MCF 10A (cell line): ENCODE measurements around the gene C10orf62. TPM values are rescaled to one million over a fixed set of nuclear protein-coding genes. Genes with fewer than 3 reads are reported as not detected.
A peak's percentile ranks its signal among the peaks of the same experiment; 100 is the strongest.

ENCODE experiments used
- BruUV-seq: library from RNA; stranded (reverse); fragments of 400-500 nt; replicated peaks from 2 replicates; lab custom pipeline; 2021; lab: Mats Ljungman, UMichigan
- CTCF ChIA-PET: fragments of 300-600 bp; sonication (Branson Sonifier 250); formaldehyde crosslinking; extraction: SDS; loops from one replicate; lab custom pipeline; 2021; ENCODE audit warnings: antibody characterized with exemption, inconsistent platforms; lab: Yijun Ruan, JAX
- POLR2A ChIA-PET: fragments of 300-600, 350-650 bp; sonication (Branson Sonifier 250); formaldehyde crosslinking; extraction: SDS; loops from one replicate; lab custom pipeline; 2020; ENCODE audit warnings: antibody characterized with exemption, inconsistent platforms; lab: Yijun Ruan, JAX
- DNase-seq: peaks from one replicate; pipeline ENCODE4 v3.0.0-alpha.2; 2018; ENCODE audit not compliant: unreplicated experiment
- H3K27ac Mint-ChIP-seq: one replicate; pipeline ENCODE4 v1.8.0; 2022; ENCODE audit warnings: mild to moderate bottlenecking, low read depth, mixed read lengths; ENCODE audit not compliant: unreplicated experiment
- H3K27me3 Mint-ChIP-seq: one replicate; pipeline ENCODE4 v1.8.0; 2022; ENCODE audit warnings: mixed read lengths; ENCODE audit not compliant: insufficient read depth, unreplicated experiment
- H3K36me3 Mint-ChIP-seq: one replicate; pipeline ENCODE4 v1.8.0; 2022; ENCODE audit warnings: mild to moderate bottlenecking, moderate library complexity, mixed read lengths; ENCODE audit not compliant: insufficient read depth, unreplicated experiment
- H3K4me1 Mint-ChIP-seq: one replicate; pipeline ENCODE4 v1.8.0; 2022; ENCODE audit warnings: mixed read lengths; ENCODE audit not compliant: insufficient read depth, unreplicated experiment
- H3K4me3 Mint-ChIP-seq: one replicate; pipeline ENCODE4 v1.8.0; 2022; ENCODE audit warnings: mild to moderate bottlenecking, moderate library complexity, mixed read lengths; ENCODE audit not compliant: unreplicated experiment
- H3K9me3 Mint-ChIP-seq: one replicate; pipeline ENCODE4 v1.8.0; 2022; ENCODE audit warnings: mixed read lengths; ENCODE audit not compliant: unreplicated experiment
- intact Hi-C: fragments of 100-400 bp; cut with micrococcal nuclease; formaldehyde crosslinking; loops from 2 replicates; pipeline ENCODE4 v1.14.1; 2022
- total RNA-seq: library from RNA; stranded (reverse); gene quantifications from 2 replicates; pipeline ENCODE4 v1.2.3, GENCODE V29; 2022
- TF ChIP-seq, protein P1 (sequence below): fragments of 200-600 bp; IDR thresholded peaks from one replicate; pipeline ENCODE4 v1.8.0; 2022; ENCODE audit warnings: antibody characterized with exemption, mild to moderate bottlenecking; ENCODE audit not compliant: unreplicated experiment

The C10orf62 gene
- total RNA-seq, 1 experiment from 2014 or later, result 0.26 TPM

- intact Hi-C loops, result no loop called here
- peak within 1 kb of the TSS; percentile 35 for H3K4me3 Mint-ChIP-seq
- no peaks in the 10 kb centered on the region for H3K9me3 Mint-ChIP-seq
- BruUV-seq, result no TSS peak
- peak; percentile 85 for DNase-seq
- H3K36me3 Mint-ChIP-seq, result peaks cover 7% of the 10 kb centered on the region
- H3K27ac Mint-ChIP-seq, result peak within 1 kb of the TSS; percentile 78
- no peaks in the 10 kb centered on the region for H3K27me3 Mint-ChIP-seq
- peaks cover 22% of the 10 kb centered on the region for H3K4me1 Mint-ChIP-seq
- TF ChIP-seq, protein P1, sequence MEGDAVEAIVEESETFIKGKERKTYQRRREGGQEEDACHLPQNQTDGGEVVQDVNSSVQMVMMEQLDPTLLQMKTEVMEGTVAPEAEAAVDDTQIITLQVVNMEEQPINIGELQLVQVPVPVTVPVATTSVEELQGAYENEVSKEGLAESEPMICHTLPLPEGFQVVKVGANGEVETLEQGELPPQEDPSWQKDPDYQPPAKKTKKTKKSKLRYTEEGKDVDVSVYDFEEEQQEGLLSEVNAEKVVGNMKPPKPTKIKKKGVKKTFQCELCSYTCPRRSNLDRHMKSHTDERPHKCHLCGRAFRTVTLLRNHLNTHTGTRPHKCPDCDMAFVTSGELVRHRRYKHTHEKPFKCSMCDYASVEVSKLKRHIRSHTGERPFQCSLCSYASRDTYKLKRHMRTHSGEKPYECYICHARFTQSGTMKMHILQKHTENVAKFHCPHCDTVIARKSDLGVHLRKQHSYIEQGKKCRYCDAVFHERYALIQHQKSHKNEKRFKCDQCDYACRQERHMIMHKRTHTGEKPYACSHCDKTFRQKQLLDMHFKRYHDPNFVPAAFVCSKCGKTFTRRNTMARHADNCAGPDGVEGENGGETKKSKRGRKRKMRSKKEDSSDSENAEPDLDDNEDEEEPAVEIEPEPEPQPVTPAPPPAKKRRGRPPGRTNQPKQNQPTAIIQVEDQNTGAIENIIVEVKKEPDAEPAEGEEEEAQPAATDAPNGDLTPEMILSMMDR, result no peak
- ChIA-PET POLR2A (interaction anchor here (0.6 to 3.2 kb wide), 15 partner anchors 8 to 89 kb away, joined by 3 to 19 read pairs (median 4); partner anchors contain the start of genes ANKRD2 and UBTD1), CTCF (interaction anchor here (0.6 to 5.2 kb wide), 13 partner anchors 8 to 139 kb away, joined by 3 to 23 read pairs (median 3); partner anchors contain the start of gene ANKRD2)
These were observed 5.3 kb upstream of the C10orf62 start, which contains the start of gene HOGA1 for GRCh38 chr10:97584060-97584797. Gene HOGA1 (plus strand): TSS chr10:97584389. CDS start chr10:97584704, 315 bp downstream.

GRCh38 chr10:97584798-97585438 lies 4.6 kb upstream of the C10orf62 start:
- peak overlapping the region; percentile 35 for H3K4me3 Mint-ChIP-seq
- H3K27ac Mint-ChIP-seq, result peak overlapping the region; percentile 78
- no peak for DNase-seq
- peaks cover 3% of the 10 kb centered on the region for H3K36me3 Mint-ChIP-seq
- H3K4me1 Mint-ChIP-seq, result peaks cover 22% of the 10 kb centered on the region
- no TSS peak for BruUV-seq
- TF ChIP-seq, protein P1, result no peak
- ChIA-PET POLR2A (interaction anchor here (1.0 to 3.2 kb wide), 7 partner anchors 11 to 90 kb away, joined by 3 to 19 read pairs (median 10); partner anchors contain the start of gene ANKRD2), CTCF (interaction anchor here (0.6 to 5.2 kb wide), 12 partner anchors 9 to 145 kb away, joined by 3 to 23 read pairs (median 4); partner anchors contain the start of gene ANKRD2)
- intact Hi-C loops, result no loop called here
- no peaks in the 10 kb centered on the region for H3K9me3 Mint-ChIP-seq
- no peaks in the 10 kb centered on the region for H3K27me3 Mint-ChIP-seq

DNA sequence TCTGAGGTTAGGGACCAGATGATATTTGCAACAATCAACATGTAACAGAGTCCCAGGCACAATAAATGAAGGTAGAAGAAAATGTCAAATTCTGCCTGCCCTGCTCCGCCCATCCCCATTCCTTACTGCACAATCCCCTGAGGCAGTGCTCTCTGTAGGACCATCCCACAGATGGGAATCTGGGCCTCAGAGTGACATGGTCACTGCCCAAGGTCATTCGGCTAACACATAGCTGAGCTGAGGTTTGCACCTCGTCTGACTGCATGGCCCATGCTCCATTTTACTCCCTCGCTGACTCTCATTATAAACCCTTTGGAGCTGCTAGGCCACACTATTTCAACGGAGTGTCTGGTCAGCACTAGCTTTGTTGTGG lies 4.1 kb upstream of the C10orf62 start:
- Mint-ChIP-seq H3K36me3 (peaks cover 5% of the 10 kb centered on the region), H3K4me3 (no peak overlapping the region), H3K9me3 (no peaks in the 10 kb centered on the region), H3K27me3 (no peaks in the 10 kb centered on the region), H3K4me1 (peaks cover 22% of the 10 kb centered on the region), H3K27ac (no peak overlapping the region)
- ChIA-PET POLR2A (interaction anchor here (2.2 to 3.2 kb wide), 3 partner anchors 11 to 13 kb away, joined by 6 to 19 read pairs (median 16); no protein-coding TSS in a partner anchor), CTCF (interaction anchor here (0.6 to 5.2 kb wide), 11 partner anchors 9 to 145 kb away, joined by 3 to 23 read pairs (median 4); partner anchors contain the start of gene ANKRD2)
- DNase-seq, result no peak
- intact Hi-C loops, result no loop called here
- TF ChIP-seq, protein P1, result no peak
- no TSS peak for BruUV-seq
